ENCODE results near the gene TENM3. TPM values are rescaled to one million over a fixed set of nuclear protein-coding genes. Genes with fewer than 3 reads are reported as not detected.

TENM3 gene
- total RNA-seq, 1 donor from 2014 or later: 40.4 TPM

DNA sequence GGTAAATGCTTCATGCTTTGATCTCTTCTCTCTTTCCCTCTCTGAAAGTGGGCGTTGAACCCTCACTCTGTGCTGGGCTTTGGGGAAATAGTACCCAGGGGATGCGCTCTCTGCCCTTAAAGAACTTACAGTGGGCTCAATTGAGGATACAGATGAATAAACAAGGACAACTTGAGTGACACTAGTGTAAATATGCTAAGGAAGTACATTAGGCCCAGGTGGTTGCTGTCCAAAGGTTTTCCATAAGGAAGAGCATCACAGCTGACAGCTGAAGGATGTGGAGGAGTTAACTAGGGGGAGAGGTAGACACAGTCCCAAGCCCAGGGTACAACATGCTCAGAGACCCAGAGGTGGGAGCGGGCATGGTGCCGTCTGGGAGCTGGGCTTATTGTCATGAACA, 49.4 kb downstream of the TENM3 start:
- no peaks in the 10 kb centered on the region for H3K4me1 Mint-ChIP-seq (ENCODE audit: low read depth)
- H3K27me3 Mint-ChIP-seq: no peaks in the 10 kb centered on the region
- no peaks in the 10 kb centered on the region for H3K9me3 Mint-ChIP-seq (ENCODE audit: low read depth)
- no peak overlapping the region for H3K4me3 Mint-ChIP-seq (ENCODE audit: low read depth)
- no peaks in the 10 kb centered on the region for H3K36me3 Mint-ChIP-seq (ENCODE audit: insufficient read depth)
- no peak overlapping the region for H3K27ac Mint-ChIP-seq
- TF ChIP-seq, protein P1, sequence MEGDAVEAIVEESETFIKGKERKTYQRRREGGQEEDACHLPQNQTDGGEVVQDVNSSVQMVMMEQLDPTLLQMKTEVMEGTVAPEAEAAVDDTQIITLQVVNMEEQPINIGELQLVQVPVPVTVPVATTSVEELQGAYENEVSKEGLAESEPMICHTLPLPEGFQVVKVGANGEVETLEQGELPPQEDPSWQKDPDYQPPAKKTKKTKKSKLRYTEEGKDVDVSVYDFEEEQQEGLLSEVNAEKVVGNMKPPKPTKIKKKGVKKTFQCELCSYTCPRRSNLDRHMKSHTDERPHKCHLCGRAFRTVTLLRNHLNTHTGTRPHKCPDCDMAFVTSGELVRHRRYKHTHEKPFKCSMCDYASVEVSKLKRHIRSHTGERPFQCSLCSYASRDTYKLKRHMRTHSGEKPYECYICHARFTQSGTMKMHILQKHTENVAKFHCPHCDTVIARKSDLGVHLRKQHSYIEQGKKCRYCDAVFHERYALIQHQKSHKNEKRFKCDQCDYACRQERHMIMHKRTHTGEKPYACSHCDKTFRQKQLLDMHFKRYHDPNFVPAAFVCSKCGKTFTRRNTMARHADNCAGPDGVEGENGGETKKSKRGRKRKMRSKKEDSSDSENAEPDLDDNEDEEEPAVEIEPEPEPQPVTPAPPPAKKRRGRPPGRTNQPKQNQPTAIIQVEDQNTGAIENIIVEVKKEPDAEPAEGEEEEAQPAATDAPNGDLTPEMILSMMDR (IDR thresholded peaks at IDR 0.05; ENCODE audit: unreplicated experiment): no peak
- no peak for DNase-seq (ENCODE audit: low spot score, unreplicated experiment)

DNA sequence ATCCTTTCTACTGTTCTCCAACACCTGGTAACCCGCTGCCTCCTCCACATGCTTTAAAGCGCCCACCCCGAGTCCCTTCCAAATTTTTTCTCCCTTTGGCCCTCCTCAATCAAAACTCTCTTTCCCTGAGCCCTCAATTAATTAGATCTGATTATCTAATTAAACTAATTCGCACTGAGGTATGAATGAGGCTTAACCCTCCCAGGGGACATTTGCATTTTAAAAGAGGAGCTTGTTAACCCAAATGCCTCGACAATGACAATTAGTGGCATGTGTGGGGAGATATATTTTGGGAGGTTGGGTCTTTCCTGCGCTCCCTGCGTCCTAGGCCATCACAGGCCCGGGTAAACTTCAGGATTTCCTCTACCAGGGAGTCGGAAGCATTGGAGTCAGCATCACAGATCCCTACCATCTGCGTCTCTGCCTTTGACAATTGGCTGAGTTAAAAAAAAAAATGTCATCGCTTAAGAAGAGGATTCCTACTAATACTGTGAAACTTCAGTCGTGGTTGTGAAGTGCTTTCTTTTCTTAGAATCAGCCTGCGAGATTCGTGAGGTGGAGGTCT, 50.6 kb downstream of the TENM3 start:
- TF ChIP-seq, protein P1 (IDR thresholded peaks at IDR 0.05; ENCODE audit: unreplicated experiment): no peak
- Mint-ChIP-seq H3K4me3 (ENCODE audit: low read depth) (no peak overlapping the region), H3K4me1 (ENCODE audit: low read depth) (no peaks in the 10 kb centered on the region), H3K36me3 (ENCODE audit: insufficient read depth) (no peaks in the 10 kb centered on the region), H3K27me3 (no peaks in the 10 kb centered on the region), H3K27ac (no peak overlapping the region), H3K9me3 (ENCODE audit: low read depth) (no peaks in the 10 kb centered on the region)
- no peak for DNase-seq (ENCODE audit: low spot score, unreplicated experiment)

DNA sequence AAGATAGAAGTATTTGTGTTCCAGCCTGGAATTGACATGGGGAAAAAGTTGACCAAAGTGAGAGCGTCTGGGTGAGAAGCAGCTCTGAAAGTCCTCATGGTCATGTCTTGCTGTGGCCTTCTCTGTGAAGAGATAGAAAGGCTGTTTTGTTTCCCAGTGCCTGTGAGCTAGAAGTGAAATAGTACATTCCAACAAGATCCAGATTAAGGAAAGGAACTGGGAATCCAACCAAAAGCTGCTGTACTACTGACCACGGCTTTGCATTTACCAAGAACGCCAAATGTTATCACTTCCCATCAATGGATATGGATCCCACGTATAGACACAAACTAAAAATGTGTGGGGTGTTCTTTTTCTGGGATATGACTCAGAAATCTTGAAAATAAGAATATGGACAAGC, 51.2 kb downstream of the TENM3 start:
- no peaks in the 10 kb centered on the region for H3K9me3 Mint-ChIP-seq (ENCODE audit: low read depth)
- DNase-seq (ENCODE audit: low spot score, unreplicated experiment): no peak
- no peaks in the 10 kb centered on the region for H3K4me1 Mint-ChIP-seq (ENCODE audit: low read depth)
- TF ChIP-seq, protein P1 (IDR thresholded peaks at IDR 0.05; ENCODE audit: unreplicated experiment): no peak
- H3K36me3 Mint-ChIP-seq (ENCODE audit: insufficient read depth): no peaks in the 10 kb centered on the region
- no peak overlapping the region for H3K27ac Mint-ChIP-seq
- H3K4me3 Mint-ChIP-seq (ENCODE audit: low read depth): no peak overlapping the region
- no peaks in the 10 kb centered on the region for H3K27me3 Mint-ChIP-seq

DNA sequence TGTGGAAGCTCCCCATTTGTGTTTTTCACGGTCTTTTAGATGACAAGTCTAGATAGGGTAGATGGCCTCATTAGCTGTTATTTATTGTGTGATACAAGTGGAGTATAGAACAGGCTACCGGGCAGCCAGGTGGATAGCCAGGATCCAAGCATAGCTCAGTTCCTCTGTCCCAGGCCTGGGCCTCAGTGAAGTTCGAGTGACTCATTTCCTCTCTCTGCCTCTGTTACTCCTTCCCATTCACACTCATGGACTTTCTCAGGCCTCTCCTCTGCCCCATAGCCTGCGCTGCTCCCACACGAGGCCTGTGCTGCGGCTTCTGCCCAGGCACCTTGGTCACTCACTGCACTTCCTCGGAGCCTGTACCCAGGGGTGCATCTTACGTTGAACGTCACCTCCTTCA, 54.5 kb downstream of the TENM3 start:
- Mint-ChIP-seq H3K4me3 (ENCODE audit: low read depth) (no peak overlapping the region), H3K36me3 (ENCODE audit: insufficient read depth) (no peaks in the 10 kb centered on the region), H3K27ac (no peak overlapping the region), H3K4me1 (ENCODE audit: low read depth) (no peaks in the 10 kb centered on the region), H3K27me3 (no peaks in the 10 kb centered on the region), H3K9me3 (ENCODE audit: low read depth) (no peaks in the 10 kb centered on the region)
- DNase-seq (ENCODE audit: low spot score, unreplicated experiment): no peak
- TF ChIP-seq, protein P1 (IDR thresholded peaks at IDR 0.05; ENCODE audit: unreplicated experiment): no peak

DNA sequence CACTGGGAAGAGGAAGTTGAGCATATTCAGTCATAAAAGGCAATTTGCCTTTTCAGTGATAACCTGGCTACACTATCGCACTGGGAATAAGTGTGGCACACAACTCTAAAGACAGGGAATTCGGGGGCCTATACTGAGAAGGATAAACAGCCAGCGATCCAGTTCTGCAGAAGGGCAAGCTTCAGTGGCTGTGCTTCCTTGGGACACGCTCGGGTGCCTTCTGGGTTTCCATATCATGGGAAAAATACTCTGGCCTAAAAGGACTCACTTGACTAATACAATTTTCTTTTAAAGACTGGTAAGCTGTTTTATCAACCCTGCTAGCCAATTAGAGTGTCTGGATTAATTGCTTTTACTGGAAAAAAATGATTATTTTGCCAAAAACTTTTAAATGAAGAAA, 58.5 kb downstream of the TENM3 start:
- H3K4me3 Mint-ChIP-seq (ENCODE audit: low read depth): no peak overlapping the region
- TF ChIP-seq, protein P1 (IDR thresholded peaks at IDR 0.05; ENCODE audit: unreplicated experiment): no peak
- H3K27ac Mint-ChIP-seq: no peak overlapping the region
- H3K27me3 Mint-ChIP-seq: no peaks in the 10 kb centered on the region
- H3K36me3 Mint-ChIP-seq (ENCODE audit: insufficient read depth): no peaks in the 10 kb centered on the region
- H3K9me3 Mint-ChIP-seq (ENCODE audit: low read depth): no peaks in the 10 kb centered on the region
- H3K4me1 Mint-ChIP-seq (ENCODE audit: low read depth): no peaks in the 10 kb centered on the region
- DNase-seq (ENCODE audit: low spot score, unreplicated experiment): no peak

All from progenitor cell of endocrine pancreas (in vitro differentiated cells).